K562 treated with DMSO at 1 percent for 48 hours (cell line): ENCODE measurements around the gene EPPIN. TPM values are rescaled to one million over a fixed set of nuclear protein-coding genes. Genes with fewer than 3 reads are reported as not detected.

Experiments
- total RNA-seq: library from RNA; unstranded; fragments of 300-600 nt; gene quantifications from 2 replicates; pipeline ENCODE4 v1.2.3, GENCODE V29; 2022; ENCODE audit warnings: low replicate concordance; ENCODE audit errors: extremely low read depth

Gene EPPIN
- not detected in 2 replicates for total RNA-seq

DNA sequence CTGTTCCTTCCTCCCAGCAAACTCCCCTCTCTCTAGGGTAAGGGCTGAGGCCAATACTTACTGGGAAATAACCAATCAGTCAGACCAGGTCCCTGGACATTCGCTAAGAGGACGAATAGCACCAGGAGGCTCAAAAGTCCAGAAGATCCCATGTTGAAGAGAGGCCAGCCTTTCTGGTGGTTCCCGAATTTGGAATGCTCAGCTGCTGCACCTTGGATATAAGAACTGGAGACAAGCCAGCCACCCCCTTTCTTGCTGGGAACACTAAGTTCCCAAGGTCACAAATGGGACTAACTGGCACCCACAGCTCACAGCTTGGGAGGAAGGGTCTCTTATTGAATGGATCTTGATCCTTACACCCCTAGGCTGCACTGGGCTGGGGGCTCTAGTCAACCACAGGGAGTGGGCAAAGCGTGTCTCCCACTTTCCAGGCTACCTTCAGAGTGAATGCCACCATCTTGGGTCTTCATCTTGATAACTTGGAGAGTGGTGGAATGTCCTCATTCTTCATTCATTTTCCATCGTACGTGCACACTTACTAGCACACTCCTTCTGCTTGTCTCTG lies at the start of gene EPPIN:
EPPIN (minus strand) TSS at position 196 of the 565 bp plus-strand sequence; CDS start at position 152, 44 bp downstream.

DNA sequence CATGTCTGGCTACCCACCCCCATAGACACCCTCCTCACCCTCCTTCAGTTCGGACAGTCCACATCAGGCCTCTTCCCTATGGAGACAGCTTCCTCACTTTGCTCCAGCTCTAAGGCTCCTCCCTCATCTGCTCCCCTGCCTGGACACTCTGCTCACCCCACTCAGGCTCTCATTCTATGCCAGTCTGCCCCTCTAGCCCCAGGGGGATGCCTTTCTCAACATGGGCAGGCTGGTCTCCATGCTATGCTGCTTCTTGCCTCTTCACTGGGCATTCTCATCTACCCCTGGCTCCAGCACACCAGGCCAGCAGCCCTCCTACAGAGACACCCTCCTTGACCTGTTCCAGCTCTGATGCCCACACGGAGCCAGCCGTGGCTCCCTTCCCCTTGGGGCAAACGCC lies 32.0 kb upstream of the EPPIN start, which contains the start of gene WFDC8:
WFDC8 (minus strand) TSS at position 101 of the 400 bp plus-strand sequence; CDS start at position 64, 37 bp downstream.

DNA sequence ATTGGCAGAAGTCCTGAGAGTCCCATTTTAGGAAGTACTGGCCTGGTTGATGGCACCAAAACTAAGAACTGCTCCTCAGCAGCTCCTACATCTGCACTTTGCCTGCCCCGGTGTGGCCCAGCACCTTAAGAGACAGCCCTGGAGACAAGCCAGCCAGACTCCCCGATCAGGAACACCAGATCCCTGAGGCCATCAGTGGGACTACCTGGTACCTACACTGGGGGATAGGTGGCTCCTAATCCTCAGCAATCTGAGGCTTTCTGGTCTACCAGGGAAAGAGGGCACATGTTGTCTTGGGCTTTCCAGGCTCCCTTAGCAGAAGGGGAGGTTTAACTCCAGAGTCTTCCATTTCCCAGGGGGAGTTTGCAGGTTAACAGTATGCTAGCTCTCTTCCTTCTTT lies 7.8 kb downstream of the EPPIN start, which contains the start of gene WFDC6:
WFDC6 (minus strand) TSS at position 101 of the 400 bp plus-strand sequence; CDS start at position 26, 75 bp downstream.

GRCh38 chr20:45515147-45515913 lies 31.9 kb downstream of the EPPIN start, which contains the start of gene SPINT3:
TSS of gene SPINT3 (minus strand) at chr20:45515622. CDS start at chr20:45515608, 14 bp downstream.

Other genes with a start within 250 kb of the EPPIN start
- gene RBPJL, start 240.6 kb downstream of the EPPIN start, total RNA-seq, result not detected in 2 replicates
- not detected in 2 replicates for gene MATN4, start 239.1 kb downstream of the EPPIN start, total RNA-seq
- not detected in 2 replicates for gene SDC4, start 199.0 kb downstream of the EPPIN start, total RNA-seq
- not detected in 2 replicates for gene SYS1, start 184.2 kb downstream of the EPPIN start, total RNA-seq
- gene TP53TG5, start 169.1 kb downstream of the EPPIN start, total RNA-seq, result not detected in 2 replicates
- not detected in 2 replicates for gene DBNDD2, start 139.1 kb downstream of the EPPIN start, total RNA-seq
- not detected in 2 replicates for gene PIGT, start 131.3 kb downstream of the EPPIN start, total RNA-seq
- gene WFDC2, start 77.6 kb downstream of the EPPIN start, total RNA-seq, result not detected in 2 replicates
- gene SPINT3, start 31.8 kb downstream of the EPPIN start, total RNA-seq, result not detected in 2 replicates
- gene WFDC6, start 7.9 kb downstream of the EPPIN start, total RNA-seq, result not detected in 2 replicates
- gene WFDC8, start 31.9 kb upstream of the EPPIN start, total RNA-seq, result not detected in 2 replicates
- gene WFDC10A, start 82.3 kb upstream of the EPPIN start, total RNA-seq, result not detected in 2 replicates
- gene WFDC9, start 83.9 kb upstream of the EPPIN start, total RNA-seq, result not detected in 2 replicates
- gene WFDC11, start 122.8 kb upstream of the EPPIN start, total RNA-seq, result not detected in 2 replicates
- not detected in 2 replicates for gene WFDC13, start 154.6 kb upstream of the EPPIN start, total RNA-seq
- not detected in 2 replicates for gene WFDC10B, start 157.6 kb upstream of the EPPIN start, total RNA-seq
- not detected in 2 replicates for gene SPINT4, start 174.9 kb upstream of the EPPIN start, total RNA-seq
- not detected in 2 replicates for gene WFDC3, start 244.5 kb upstream of the EPPIN start, total RNA-seq
- gene DNTTIP1, start 244.6 kb upstream of the EPPIN start, total RNA-seq, result not detected in 2 replicates